HEK293 (cell line): ENCODE data around the gene SLC6A9.
A peak's percentile ranks its signal among the peaks of the same experiment; 100 is the strongest.

ENCODE experiments used
- CTCF ChIA-PET: fragments of 350-600 bp; formaldehyde crosslinking; extraction: SDS; loops from one replicate; lab custom pipeline; 2021; ENCODE audit warnings: antibody characterized with exemption; lab: Yijun Ruan, JAX
- POLR2A ChIA-PET: fragments of 300-600 bp; formaldehyde crosslinking; extraction: SDS; loops from one replicate; lab custom pipeline; 2020; ENCODE audit warnings: antibody characterized with exemption, inconsistent platforms; lab: Yijun Ruan, JAX
- H3K27ac ChIP-seq: fragments of 200-500 bp; sonication (Bioruptor generic); 2 replicates; pipeline ENCODE4 v1.5.1; 2014; ENCODE audit warnings: low read depth, low read length, control low read depth, inconsistent platforms; ENCODE audit errors: extremely low read depth
- H3K36me3 ChIP-seq, 2 experiments: fragments of 200-500 bp in 1 of 2; sonication (Bioruptor generic) in 1 of 2; 1 replicate in 1 of 2; 2 replicates in 1 of 2; pipeline ENCODE4 v1.5.1; 2014 to 2017; ENCODE audit warnings: inconsistent platforms in 2 of 2, low read length in 2 of 2; ENCODE audit not compliant: control insufficient read depth in 2 of 2, insufficient read depth in 1 of 2
- H3K4me1 ChIP-seq: fragments of 200-500 bp; sonication (Bioruptor generic); 2 replicates; pipeline ENCODE4 v1.5.1; 2014; ENCODE audit warnings: mild to moderate bottlenecking, low read length, inconsistent platforms; ENCODE audit not compliant: control insufficient read depth, insufficient read depth
- H3K4me3 ChIP-seq: 2 replicates; pipeline ENCODE4 v1.5.1; 2011; ENCODE audit warnings: low read depth, mild to moderate bottlenecking, control low read depth, low read length, moderate library complexity
- H3K9me3 ChIP-seq: fragments of 200-500 bp; sonication (Bioruptor generic); 2 replicates; pipeline ENCODE4 v1.5.1; 2014; ENCODE audit warnings: low read depth, low read length, inconsistent platforms; ENCODE audit not compliant: control insufficient read depth, insufficient read depth
- HOXA7 ChIP-seq: sonication (generic); formaldehyde crosslinking; IDR thresholded peaks from 2 replicates; pipeline ENCODE4 v1.8.1; 2022; ENCODE audit warnings: missing genetic modification reagents, borderline replicate concordance
- PATZ1 ChIP-seq: fragments of 450-650 bp; formaldehyde crosslinking; IDR thresholded peaks from 2 replicates; pipeline ENCODE4 v1.5.1; 2016; ENCODE audit warnings: missing biosample characterization, missing genetic modification characterization
- PRDM6 ChIP-seq: fragments of 450-650 bp; formaldehyde crosslinking; IDR thresholded peaks from 2 replicates; pipeline ENCODE4 v1.5.1; 2017; ENCODE audit warnings: missing biosample characterization, missing genetic modification characterization
- SP3 ChIP-seq: fragments of 450-650 bp; formaldehyde crosslinking; IDR thresholded peaks from 2 replicates; pipeline ENCODE4 v1.5.1; 2016; ENCODE audit warnings: missing biosample characterization, missing genetic modification characterization
- TRIM28 ChIP-seq: IDR thresholded peaks from 2 replicates; pipeline ENCODE4 v1.6.1; 2011; ENCODE audit warnings: low read length, control low read depth, borderline replicate concordance
- ZBTB44 ChIP-seq: fragments of 450-650 bp; IDR thresholded peaks from 2 replicates; pipeline ENCODE4 v1.5.1; 2018; ENCODE audit warnings: missing biosample characterization, mild to moderate bottlenecking, missing genetic modification characterization
- ZNF148 ChIP-seq: fragments of 450-650 bp; formaldehyde crosslinking; IDR thresholded peaks from 2 replicates; pipeline ENCODE4 v1.5.0; 2017; ENCODE audit warnings: missing biosample characterization, missing genetic modification characterization, borderline replicate concordance
- ZNF157 ChIP-seq: fragments of 450-650 bp; formaldehyde crosslinking; IDR thresholded peaks from 2 replicates; pipeline ENCODE4 v1.5.1; 2016; ENCODE audit warnings: missing biosample characterization, missing genetic modification characterization
- ZNF211 ChIP-seq: fragments of 450-650 bp; formaldehyde crosslinking; IDR thresholded peaks from 2 replicates; pipeline ENCODE4 v1.5.1; 2016; ENCODE audit warnings: low read depth, missing biosample characterization, missing genetic modification characterization
- ZNF311 ChIP-seq: fragments of 450-650 bp; formaldehyde crosslinking; IDR thresholded peaks from 2 replicates; pipeline ENCODE4 v1.5.1; 2017; ENCODE audit warnings: missing biosample characterization, missing genetic modification characterization, borderline replicate concordance
- ZNF398 ChIP-seq: fragments of 450-650 bp; formaldehyde crosslinking; IDR thresholded peaks from 2 replicates; pipeline ENCODE4 v1.5.1; 2017; ENCODE audit warnings: missing biosample characterization, missing genetic modification characterization
- ZNF473 ChIP-seq: fragments of 450-650 bp; formaldehyde crosslinking; IDR thresholded peaks from 2 replicates; pipeline ENCODE4 v1.5.1; 2017; ENCODE audit warnings: missing biosample characterization, missing genetic modification characterization
- ZNF596 ChIP-seq: fragments of 450-650 bp; IDR thresholded peaks from 2 replicates; pipeline ENCODE4 v1.5.0; 2018; ENCODE audit warnings: missing biosample characterization, mild to moderate bottlenecking, missing genetic modification characterization, moderate library complexity
- ZNF623 ChIP-seq: fragments of 450-650 bp; formaldehyde crosslinking; IDR thresholded peaks from 2 replicates; pipeline ENCODE4 v1.5.1; 2016; ENCODE audit warnings: missing biosample characterization, missing genetic modification characterization
- ZNF629 ChIP-seq: fragments of 450-650 bp; formaldehyde crosslinking; IDR thresholded peaks from 2 replicates; pipeline ENCODE4 v1.5.1; 2017; ENCODE audit warnings: missing biosample characterization, missing genetic modification characterization
- ZNF660 ChIP-seq: fragments of 450-650 bp; IDR thresholded peaks from 2 replicates; pipeline ENCODE4 v1.5.1; 2018; ENCODE audit warnings: missing biosample characterization, mild to moderate bottlenecking, missing genetic modification characterization
- ZNF677 ChIP-seq: fragments of 450-650 bp; IDR thresholded peaks from 2 replicates; pipeline ENCODE4 v1.5.0; 2018; ENCODE audit warnings: missing biosample characterization, mild to moderate bottlenecking, missing genetic modification characterization, moderate library complexity
- ZNF785 ChIP-seq: fragments of 450-650 bp; formaldehyde crosslinking; IDR thresholded peaks from 2 replicates; pipeline ENCODE4 v1.5.1; 2016; ENCODE audit warnings: missing biosample characterization, missing genetic modification characterization
- ZXDB ChIP-seq: fragments of 450-650 bp; formaldehyde crosslinking; IDR thresholded peaks from 2 replicates; pipeline ENCODE4 v1.5.1; 2016; ENCODE audit warnings: missing biosample characterization, missing genetic modification characterization
- TF ChIP-seq, protein P1 (sequence below): fragments of 450-650 bp; formaldehyde crosslinking; IDR thresholded peaks from 2 replicates; pipeline ENCODE4 v1.5.1; 2016; ENCODE audit warnings: missing biosample characterization, missing genetic modification characterization
- TF ChIP-seq, protein P2 (sequence below): fragments of 450-650 bp; formaldehyde crosslinking; IDR thresholded peaks from 2 replicates; pipeline ENCODE4 v1.5.1; 2016; ENCODE audit warnings: missing biosample characterization, missing genetic modification characterization

The SLC6A9 gene

DNA sequence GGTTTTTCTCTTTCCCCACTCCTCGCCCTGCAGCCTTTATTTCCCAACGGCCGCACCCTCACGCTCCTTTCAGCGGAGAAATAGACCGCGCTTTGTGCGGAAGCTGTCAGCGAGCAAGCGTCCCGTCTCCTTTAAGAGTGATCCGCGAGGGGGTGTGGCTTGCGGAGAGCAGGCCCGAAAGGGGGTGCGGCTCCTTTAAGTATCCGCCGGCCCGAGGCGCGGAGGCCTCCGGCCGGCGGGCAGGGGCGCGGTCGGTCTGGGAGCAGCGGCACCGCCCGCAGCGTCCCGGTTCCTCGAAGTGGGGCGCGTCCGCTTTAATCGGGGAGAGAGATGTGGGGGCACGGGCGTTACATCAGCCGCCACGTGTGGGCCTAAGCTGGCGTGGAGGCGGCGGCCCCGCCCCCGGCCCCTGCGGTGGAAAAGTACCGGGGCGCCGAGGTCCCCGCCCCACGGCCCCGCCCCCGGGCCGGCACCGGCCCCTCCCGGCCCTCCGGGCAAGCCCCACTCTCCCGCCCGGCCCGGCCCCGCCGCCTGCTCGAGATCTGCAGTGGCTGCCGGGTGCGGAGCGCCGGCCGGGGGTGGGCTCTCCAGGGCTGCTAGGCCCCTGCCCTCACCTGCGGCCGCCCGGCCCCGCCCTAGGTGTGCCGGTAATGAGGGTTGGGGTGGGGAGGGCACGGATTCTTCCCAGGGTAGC, 1.2 kb downstream of the SLC6A9 start:
- Histone ChIP-seq H3K9me3 (no peaks in the 10 kb centered on the region), H3K4me3 (peak overlapping the region; percentile 67), H3K36me3 (no peaks in the 10 kb centered on the region), H3K4me1 (peaks cover 5% of the 10 kb centered on the region; the same call in 1 of the 2 replicates), H3K27ac (peak overlapping the region; percentile 85)
- POLR2A ChIA-PET = interaction anchor here (0.6 to 1.7 kb wide), 3 partner anchors 55 to 172 kb away, joined by 3 to 6 read pairs (median 5); partner anchors contain the start of gene ATP6V0B
- CTCF ChIA-PET = interaction anchor here (2.3 to 7.8 kb wide), 2 partner anchors 18 to 24 kb away, joined by 10 to 110 read pairs; no protein-coding TSS in a partner anchor
- no peak for TF ChIP-seq HOXA7
- no peak for TF ChIP-seq ZBTB44 (tag by site-specific recombination)
- peak; percentile 93 for TF ChIP-seq ZXDB
- peak; percentile 51 for TF ChIP-seq ZNF398
- TF ChIP-seq ZNF157 = no peak
- TF ChIP-seq, protein P1, sequence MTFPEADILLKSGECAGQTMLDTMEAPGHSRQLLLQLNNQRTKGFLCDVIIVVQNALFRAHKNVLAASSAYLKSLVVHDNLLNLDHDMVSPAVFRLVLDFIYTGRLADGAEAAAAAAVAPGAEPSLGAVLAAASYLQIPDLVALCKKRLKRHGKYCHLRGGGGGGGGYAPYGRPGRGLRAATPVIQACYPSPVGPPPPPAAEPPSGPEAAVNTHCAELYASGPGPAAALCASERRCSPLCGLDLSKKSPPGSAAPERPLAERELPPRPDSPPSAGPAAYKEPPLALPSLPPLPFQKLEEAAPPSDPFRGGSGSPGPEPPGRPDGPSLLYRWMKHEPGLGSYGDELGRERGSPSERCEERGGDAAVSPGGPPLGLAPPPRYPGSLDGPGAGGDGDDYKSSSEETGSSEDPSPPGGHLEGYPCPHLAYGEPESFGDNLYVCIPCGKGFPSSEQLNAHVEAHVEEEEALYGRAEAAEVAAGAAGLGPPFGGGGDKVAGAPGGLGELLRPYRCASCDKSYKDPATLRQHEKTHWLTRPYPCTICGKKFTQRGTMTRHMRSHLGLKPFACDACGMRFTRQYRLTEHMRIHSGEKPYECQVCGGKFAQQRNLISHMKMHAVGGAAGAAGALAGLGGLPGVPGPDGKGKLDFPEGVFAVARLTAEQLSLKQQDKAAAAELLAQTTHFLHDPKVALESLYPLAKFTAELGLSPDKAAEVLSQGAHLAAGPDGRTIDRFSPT (tag by site-specific recombination) = no peak
- peak; percentile 37; the same call in 1 of the 2 replicates for TF ChIP-seq PATZ1 (tag by site-specific recombination)
- TF ChIP-seq ZNF660 = peak; percentile 87
- peak; percentile 76 for TF ChIP-seq ZNF629 (tag by site-specific recombination)
- TF ChIP-seq ZNF211 (tag by site-specific recombination) = no peak
- TF ChIP-seq ZNF148 (tag by site-specific recombination) = no peak
- TF ChIP-seq TRIM28 = no peak
- TF ChIP-seq, protein P2, sequence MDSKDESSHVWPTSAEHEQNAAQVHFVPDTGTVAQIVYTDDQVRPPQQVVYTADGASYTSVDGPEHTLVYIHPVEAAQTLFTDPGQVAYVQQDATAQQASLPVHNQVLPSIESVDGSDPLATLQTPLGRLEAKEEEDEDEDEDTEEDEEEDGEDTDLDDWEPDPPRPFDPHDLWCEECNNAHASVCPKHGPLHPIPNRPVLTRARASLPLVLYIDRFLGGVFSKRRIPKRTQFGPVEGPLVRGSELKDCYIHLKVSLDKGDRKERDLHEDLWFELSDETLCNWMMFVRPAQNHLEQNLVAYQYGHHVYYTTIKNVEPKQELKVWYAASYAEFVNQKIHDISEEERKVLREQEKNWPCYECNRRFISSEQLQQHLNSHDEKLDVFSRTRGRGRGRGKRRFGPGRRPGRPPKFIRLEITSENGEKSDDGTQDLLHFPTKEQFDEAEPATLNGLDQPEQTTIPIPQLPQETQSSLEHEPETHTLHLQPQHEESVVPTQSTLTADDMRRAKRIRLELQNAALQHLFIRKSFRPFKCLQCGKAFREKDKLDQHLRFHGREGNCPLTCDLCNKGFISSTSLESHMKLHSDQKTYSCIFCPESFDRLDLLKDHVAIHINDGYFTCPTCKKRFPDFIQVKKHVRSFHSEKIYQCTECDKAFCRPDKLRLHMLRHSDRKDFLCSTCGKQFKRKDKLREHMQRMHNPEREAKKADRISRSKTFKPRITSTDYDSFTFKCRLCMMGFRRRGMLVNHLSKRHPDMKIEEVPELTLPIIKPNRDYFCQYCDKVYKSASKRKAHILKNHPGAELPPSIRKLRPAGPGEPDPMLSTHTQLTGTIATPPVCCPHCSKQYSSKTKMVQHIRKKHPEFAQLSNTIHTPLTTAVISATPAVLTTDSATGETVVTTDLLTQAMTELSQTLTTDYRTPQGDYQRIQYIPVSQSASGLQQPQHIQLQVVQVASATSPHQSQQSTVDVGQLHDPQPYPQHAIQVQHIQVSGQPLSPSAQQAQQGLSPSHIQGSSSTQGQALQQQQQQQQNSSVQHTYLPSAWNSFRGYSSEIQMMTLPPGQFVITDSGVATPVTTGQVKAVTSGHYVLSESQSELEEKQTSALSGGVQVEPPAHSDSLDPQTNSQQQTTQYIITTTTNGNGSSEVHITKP (tag by site-specific recombination) = peak; percentile 49; the same call in 1 of the 2 replicates
- TF ChIP-seq ZNF677 (tag by site-specific recombination) = no peak
- TF ChIP-seq PRDM6 (tag by site-specific recombination) = no peak
- TF ChIP-seq ZNF473 = no peak
- TF ChIP-seq ZNF785 (tag by site-specific recombination) = no peak
- TF ChIP-seq ZNF311 (tag by site-specific recombination) = no peak
- TF ChIP-seq ZNF623 (tag by site-specific recombination) = no peak
- TF ChIP-seq ZNF596 (tag by site-specific recombination) = no peak
- peak; percentile 76 for TF ChIP-seq SP3 (tag by site-specific recombination)
